ENCODE measurements around the gene ALDH3A2.

ALDH3A2 gene

DNA sequence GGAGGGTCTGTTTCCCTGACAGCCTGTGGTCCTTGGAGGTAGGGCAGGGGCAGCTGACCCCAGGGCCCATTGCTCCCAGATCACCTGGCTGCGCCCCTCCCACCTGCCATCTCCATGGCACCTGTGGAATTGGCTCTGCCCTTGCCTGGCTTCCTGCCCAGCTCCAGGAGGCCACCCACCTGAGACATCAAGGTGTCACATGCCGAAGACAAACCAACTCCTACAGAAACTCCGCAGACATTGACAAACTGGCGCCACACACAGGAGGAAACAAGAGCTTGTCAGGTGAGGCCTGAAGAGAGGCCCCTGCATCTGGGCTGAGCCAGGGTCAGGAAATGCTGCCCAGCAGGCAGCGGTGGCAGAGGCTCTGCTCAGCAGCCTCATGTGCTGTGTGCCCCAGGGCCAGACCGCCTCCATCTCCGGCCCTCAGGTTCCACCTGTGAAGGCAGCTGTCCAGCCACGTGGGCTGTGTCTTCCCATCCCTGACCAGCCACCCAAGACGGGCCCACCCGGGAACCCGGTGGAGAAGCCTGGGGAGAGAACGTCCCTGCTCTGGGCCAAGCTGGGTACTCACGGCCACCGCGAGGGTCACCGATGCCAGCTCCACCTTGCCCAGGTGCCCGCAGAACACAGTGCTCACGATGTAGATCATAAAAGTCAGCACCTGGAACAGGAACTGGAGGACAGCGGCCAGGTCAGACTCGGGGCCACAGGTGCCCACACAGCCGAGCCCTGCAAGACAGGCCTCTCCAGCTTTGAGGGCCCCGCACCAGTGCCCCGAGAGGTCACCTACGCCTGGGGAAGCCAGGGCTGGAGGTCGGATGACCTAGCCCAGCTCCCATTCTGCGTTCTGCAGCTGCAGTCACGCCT is 66.2 kb downstream of the ALDH3A2 start:
- DNase-seq (ENCODE audit: low spot score), result no peak

DNA sequence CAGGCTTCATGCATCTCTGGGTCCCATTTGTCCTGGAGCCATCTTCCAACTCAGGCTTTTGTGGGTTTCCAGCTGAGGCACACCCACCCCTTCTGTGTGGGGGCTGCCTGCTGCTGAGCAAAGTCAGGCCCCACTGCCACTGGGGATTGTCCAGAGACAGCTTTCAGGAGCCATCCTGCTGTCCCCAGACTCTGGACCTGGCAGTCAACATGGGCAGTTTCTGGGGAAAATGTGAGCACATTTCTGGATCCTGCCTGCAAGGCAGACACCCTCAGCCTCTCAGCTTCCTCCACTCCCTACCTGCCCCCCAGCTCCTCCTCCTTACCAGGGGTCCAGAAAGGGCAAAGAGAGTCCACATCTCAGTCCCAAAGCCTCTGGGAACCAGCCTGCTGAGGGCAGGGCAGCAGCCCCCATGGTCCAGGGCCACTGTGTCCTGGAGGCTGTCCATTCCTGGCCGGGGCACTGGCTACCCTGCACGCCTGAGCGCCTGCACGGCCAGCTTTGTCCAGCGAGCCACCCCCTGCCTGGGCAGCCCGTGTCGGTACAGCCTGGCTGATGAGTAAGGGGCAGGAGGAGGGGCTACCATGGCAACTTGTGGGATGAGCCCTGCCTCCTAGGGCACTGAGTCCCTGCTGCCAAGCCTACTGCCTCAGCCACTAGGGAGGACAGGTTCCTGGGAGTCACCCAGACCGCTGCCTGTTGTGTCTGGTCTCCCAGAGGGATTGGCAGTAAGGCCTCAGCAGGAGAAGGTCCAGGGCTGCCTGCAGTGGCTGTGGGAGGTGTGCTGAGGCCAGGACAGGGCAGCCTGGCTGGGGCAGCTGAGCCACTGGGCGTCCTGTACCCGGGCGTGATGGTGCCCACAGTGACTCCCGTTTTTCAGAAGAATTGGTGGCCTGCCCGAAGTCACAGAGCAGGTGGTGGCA is 67.8 kb downstream of the ALDH3A2 start, which contains the start of gene SLC47A2:
Gene SLC47A2 (minus strand): TSS at position 477 of the 923 bp plus-strand sequence. CDS start 29 bp downstream, at position 448.
- no peak for DNase-seq (ENCODE audit: low spot score)

DNA sequence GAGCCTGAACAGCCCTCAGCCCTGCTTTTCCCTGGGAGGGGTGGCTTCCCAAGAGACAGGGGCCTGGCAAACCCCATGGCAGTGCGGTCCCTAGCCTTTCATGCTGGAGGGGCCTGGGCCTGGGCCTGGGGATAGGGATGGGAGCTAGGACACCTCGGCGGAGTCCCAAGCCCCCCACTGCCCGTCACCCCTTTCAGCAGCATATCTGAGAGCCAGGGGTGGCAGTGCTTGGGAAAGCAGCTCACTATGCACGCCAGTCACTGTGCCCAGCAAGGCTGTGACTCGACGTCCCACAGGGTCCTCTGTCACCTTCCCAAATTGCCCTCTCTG is 68.4 kb downstream of the ALDH3A2 start:
- DNase-seq (ENCODE audit: low spot score), result no peak

DNA sequence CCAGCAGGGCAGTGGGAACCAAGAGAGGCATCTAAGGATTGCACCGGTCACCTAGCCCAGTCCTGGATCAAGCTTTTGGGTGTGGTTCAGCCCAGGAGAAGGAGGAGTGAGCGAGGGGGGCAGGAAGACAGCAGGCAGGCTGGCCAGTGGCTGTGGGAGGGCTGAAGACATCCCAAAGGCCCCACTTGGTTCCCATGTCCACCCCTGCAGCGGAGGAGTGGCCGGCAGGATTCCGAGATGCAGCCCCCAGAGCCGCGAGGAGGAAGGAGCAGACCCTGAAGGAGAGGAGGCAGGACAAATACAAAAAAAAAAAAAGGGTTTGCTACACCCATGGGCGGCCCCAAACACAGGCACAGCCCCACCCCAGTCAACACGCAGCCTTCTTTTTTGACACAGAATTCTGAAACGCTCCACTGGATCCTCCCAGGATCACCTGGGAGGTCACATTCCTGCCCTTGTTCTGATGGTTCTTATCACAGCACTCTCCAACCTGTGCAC is 68.9 kb downstream of the ALDH3A2 start:
- DNase-seq (ENCODE audit: low spot score), result no peak

DNA sequence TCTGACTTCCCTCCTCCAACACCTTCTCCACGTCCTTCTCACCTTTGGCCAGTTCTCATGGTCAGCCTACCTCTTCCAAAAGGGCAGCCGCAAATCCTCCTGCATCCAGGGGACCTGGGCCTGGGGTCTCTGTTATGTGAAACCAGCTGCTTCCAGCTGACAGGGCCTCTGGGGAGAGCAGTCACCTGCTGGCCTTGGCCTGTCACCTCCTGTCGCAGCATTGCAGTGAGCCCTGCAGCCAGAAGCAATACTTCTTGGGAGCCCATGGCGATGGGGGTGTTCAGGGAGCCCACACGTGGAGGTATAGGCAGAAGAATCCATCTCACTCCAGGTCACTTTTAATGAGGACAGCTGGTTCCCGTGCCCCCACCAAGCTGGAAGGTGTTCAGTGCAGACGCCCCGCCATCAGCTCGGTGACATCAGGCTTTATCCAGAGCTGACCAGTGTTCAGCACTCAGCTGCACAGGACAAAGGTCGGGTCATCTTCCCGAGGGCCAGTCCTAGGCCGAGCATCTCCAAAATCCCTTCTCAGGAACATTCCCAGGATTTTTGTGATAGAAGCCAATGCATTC is 69.6 kb downstream of the ALDH3A2 start:
- no peak for DNase-seq (ENCODE audit: low spot score)

DNA sequence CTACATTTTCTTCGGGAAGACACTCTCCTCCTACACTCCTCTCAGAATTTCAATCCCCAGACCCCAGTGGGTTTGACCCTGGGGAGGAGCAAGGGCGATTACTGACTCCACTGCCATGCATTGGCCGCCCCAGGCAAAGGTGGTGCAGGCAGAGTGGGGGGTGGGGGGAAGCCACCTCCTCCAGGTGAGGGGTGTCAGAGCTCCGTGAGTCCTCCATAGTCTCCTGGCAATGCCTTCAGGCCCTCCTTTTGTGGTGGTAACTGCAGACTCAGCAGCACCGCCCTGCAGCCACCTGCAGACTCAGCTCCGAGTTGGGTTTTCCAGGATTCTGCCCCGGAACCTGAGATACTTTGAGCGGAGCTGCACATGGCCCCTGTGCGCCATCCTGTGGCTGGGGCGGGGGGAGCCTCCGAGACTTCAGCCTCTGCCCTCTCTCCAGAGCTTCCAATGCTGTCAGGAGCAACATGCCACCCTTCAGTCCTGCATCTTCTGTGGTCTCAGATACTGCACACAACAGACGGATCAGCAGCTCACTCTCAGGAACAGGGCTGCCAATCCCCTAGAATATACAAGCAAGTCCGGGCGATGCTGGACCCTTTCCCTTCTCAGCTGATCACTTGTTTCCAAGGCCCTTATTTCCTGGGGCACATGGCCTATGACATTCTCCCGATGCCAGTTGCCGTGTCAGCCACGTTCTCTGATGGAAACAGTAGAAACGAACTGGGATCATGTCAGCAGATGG is 70.2 kb downstream of the ALDH3A2 start:
- DNase-seq (ENCODE audit: low spot score), result peak; percentile 43

DNA sequence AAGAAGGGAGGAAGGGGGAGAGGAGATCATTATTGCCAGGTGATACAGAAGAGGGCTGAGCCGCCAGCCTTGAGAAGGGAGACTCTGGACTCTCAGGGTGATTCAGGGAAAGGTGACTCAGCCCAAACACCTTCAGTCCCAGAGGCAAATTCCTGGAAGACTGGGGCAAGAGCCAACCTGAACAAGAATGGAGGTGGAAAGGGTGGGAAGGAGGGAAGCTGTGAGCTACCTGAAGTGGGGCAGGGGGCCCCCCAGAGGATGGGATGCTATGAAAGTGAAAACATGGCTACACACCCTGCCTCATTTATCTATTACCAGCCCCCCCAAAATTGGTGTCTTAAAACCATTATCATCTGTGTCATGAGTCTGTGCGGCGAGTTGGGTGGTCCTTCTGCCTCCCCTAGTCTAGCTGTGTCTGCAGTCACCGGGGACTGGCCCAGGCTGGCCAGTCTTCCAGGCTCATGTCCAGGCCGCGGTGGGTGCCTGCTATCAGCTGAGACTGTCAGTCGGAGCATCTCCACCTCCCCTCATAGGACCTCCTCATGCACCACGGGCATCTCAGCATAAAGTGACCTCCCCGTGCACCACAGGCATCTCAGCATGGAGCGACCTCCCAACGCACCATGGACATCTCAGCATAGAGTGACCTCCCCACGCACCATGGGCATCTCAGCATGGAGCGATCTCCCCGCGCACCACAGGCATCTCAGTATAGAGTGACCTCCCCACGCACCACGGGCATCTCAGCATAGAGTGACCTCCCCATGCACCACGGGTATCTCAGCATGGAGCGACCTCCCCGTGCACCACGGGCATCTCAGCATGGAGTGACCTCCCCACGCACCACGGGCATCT is 71.0 kb downstream of the ALDH3A2 start:
- no peak for DNase-seq (ENCODE audit: low spot score)

DNA sequence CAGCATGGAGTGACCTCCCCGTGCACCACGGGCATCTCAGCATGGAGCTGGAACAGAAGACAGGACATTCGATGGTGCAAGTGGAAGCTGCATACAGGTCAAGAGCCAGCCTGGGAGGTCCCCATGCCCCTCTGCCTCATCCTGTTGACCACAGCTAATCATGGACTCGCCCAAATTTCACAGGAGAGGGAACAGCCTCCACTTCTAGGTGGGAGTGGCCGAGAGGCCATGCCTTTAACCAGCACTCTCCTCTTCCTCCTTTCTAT is 71.6 kb downstream of the ALDH3A2 start:
- DNase-seq (ENCODE audit: low spot score), result no peak

DNA sequence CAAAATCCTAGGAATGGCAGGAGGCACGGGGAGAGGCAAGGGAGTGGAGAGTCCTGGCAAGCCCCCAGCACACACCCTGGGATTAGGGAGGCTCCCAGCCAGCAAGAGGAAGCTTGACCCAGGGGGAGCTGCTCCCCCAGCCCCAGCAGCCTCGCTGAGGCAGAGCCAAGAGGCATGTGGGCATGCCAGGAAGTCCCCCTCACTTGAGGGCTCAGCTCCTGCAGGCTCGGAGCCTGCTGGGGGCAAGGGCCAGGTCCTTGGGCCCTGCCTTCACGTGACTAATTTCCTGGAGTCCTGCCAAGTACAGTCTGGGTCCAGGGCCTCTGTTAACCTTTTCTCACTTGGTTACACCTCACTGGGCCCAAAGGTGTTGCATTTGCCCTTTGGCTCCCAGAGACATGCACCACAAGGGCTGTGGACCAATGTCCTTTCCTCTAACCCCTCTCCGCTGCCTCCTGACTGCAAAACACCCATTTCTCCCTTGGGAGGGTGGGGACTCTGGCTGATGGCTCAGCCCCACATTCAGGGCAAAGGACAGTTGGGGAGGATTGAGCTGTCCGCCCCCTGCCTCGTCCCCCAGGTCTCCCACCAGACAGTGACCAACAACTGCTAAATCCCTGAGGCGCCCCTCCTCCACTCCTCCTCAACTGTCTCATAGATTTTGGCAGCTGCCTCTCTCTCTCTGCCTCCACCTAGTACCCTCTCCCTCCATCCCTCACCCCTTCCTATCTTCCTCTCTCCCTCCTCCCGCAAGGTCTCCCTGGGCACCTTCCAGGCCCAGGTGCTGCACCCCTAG is 72.3 kb downstream of the ALDH3A2 start:
- peak; percentile 71 for DNase-seq (ENCODE audit: low spot score)

DNA sequence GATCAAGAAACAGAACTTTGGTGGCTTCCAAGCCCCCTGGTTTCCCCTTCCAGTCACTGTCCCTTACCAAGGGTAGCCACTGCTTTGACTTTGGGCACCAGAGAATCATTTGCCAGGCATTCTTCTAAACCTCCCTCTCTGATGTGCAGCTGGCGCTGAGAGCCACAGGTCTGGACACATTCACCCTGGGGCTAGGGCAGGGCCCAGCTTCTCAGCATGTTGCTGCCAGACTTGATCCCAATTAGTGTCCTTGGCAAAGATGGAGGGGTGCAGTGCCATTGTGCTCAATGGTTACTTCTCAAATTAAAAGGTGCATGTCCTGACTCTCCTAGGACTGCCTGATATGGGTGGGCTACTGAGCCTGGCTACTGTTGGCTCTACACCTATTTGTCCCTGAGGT is 75.4 kb downstream of the ALDH3A2 start:
- no peak for DNase-seq (ENCODE audit: low spot score)

DNA sequence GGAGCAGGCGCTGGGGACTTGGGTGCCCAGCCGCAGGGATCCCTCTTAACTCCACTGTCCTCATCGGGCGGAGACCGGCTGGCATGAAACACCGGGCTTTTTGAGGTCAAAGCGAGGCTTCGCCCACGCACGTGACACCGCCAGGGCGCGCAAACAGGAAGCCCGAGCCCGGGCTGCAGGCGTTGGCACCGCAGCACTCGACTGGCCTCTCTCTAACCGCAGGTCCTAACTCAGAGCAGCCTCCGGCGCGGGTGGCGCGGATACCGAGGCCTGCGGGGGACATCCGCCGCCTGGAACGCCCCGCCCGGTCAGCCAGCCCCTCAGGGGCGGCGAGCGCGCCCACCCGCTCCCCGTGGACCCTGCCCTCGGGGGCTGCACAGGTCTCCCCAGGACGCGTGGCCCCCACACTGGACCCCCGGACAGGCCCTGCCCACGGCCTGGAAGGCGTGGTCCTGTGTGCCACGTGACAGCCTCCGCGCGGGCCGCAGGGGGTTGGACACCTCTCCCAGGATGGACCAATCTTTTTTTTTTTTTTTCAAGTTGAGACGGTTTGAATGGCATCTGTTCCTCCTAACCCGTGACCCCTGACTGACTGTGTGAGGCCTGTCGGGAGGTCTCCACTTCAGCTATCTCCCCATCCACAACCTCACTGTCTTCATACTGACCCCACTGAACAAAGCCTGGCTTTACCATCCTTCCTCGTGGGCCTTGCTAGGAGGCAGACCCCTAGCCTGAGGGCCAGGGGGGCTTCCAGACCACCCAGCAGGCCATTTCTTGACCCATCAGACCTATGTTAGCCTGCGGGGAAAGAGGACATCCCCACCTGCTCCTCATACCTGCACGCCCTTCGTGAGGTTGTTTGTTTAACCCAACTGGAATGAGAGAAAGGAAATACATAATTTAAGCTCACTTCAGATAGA is 76.2 kb downstream of the ALDH3A2 start:
- DNase-seq (ENCODE audit: low spot score), result no peak

DNA sequence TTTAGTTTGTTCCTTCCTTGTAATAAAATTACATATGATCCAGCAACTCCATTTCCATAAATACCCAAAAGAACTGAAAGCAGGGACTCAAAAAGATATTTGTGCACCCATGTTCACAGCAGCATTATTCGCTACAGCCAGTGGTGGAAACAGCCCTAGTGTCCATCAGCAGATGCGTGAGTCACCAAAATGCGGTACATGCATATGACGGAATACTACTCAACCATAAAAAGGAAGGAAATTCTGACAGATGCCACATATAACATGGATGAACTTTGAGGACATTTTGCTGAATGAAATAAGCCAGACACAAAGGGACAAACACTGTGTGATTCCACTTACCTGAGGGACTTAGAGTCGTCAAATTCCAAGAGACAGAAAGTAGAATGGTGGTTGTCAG is 76.9 kb downstream of the ALDH3A2 start:
- no peak for DNase-seq (ENCODE audit: low spot score)

DNA sequence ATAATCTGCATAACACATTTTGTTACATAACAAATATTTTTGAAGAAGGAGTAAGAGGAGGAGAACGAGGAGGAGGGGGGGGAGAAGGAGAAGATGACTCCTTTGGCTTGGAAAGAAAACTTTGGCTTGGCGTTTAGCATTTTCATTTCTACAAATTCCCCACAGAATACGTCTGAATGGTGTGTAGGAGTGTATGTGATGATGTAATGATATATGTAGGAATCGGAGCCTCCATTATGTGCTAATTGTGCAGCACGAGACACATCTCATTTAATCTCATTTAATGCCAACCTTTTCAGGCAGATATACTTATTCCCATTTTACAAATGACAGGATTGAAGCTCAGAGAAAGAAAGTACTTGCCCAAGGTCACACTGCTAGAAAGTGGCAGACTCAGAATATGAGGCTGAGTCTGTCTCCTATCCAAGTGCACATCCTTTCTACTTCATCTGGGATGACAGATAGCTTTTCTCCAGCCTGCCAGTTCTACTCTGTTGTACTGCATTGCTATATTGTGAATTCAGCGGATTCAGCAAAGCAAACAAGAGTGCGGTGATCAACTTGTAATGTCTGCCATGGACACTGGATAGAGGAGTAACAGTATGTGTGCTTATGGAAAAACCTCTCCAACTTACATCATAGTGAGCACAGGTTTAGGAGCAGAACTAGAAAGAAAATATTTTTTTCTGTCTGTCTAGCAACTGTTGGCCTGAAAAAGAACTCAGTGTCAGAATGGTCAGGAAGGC is 78.3 kb downstream of the ALDH3A2 start:
- DNase-seq (ENCODE audit: low spot score), result no peak
